Loucy (cell line): ENCODE measurements around the gene ZNF384.

Source experiments
- H2AFZ ChIP-seq: fragments of 200-600 bp; sonication (generic); 2 replicates; pipeline ENCODE4 v1.6.0; 2016; ENCODE audit warnings: antibody characterized with exemption, mild to moderate bottlenecking, low read length, moderate library complexity
- H3F3A ChIP-seq: fragments of 200-600 bp; 2 replicates; pipeline ENCODE4 v1.6.0; 2016; ENCODE audit warnings: antibody characterized with exemption, low read depth, mild to moderate bottlenecking
- H3K27me3 ChIP-seq: fragments of 200-600 bp; sonication (generic); 2 replicates; pipeline ENCODE4 v1.6.1; 2014; ENCODE audit warnings: low read length, mild to moderate bottlenecking; ENCODE audit not compliant: insufficient read depth, poor library complexity, severe bottlenecking
- H3K36me3 ChIP-seq: fragments of 200-600 bp; sonication (generic); 2 replicates; pipeline ENCODE4 v1.6.1; 2016; ENCODE audit warnings: low read length; ENCODE audit not compliant: insufficient read depth
- H3K4me1 ChIP-seq: fragments of 200-600 bp; sonication (generic); 2 replicates; pipeline ENCODE4 v1.5.1; 2014; ENCODE audit warnings: low read length, mild to moderate bottlenecking; ENCODE audit not compliant: insufficient read depth, poor library complexity, severe bottlenecking
- H3K4me2 ChIP-seq: fragments of 200-600 bp; sonication (generic); 2 replicates; pipeline ENCODE4 v1.6.0; 2014; ENCODE audit warnings: antibody characterized with exemption, low read length, low read depth, mild to moderate bottlenecking; ENCODE audit not compliant: poor library complexity, severe bottlenecking
- H3K4me3 ChIP-seq: fragments of 200-600 bp; sonication (generic); 2 replicates; pipeline ENCODE4 v1.5.1; 2014; ENCODE audit warnings: low read length, mild to moderate bottlenecking, mixed read lengths; ENCODE audit not compliant: poor library complexity, severe bottlenecking
- H3K79me2 ChIP-seq: fragments of 200-600 bp; sonication (generic); 2 replicates; pipeline ENCODE4 v1.6.1; 2014; ENCODE audit warnings: low read length; ENCODE audit not compliant: insufficient read depth
- H3K9ac ChIP-seq: fragments of 200-600 bp; sonication (generic); 2 replicates; pipeline ENCODE4 v1.6.0; 2014; ENCODE audit warnings: mild to moderate bottlenecking, low read depth, low read length, moderate library complexity; ENCODE audit not compliant: poor library complexity, severe bottlenecking
- H3K9me2 ChIP-seq: fragments of 200-600 bp; sonication (generic); replicated peaks from 2 replicates; pipeline ENCODE4 v1.6.1; 2016; ENCODE audit warnings: low read depth, low read length, mixed read lengths
- H3K9me3 ChIP-seq: fragments of 200-600 bp; sonication (generic); 2 replicates; pipeline ENCODE4 v1.6.1; 2014; ENCODE audit warnings: mild to moderate bottlenecking, antibody characterized with exemption, low read length, low read depth; ENCODE audit not compliant: insufficient read depth
- H4K20me1 ChIP-seq: fragments of 200-600 bp; sonication (generic); 2 replicates; pipeline ENCODE4 v1.6.0; 2014; ENCODE audit warnings: antibody characterized with exemption, low read length, mild to moderate bottlenecking; ENCODE audit not compliant: insufficient read depth, poor library complexity, severe bottlenecking
- CTCF ChIP-seq: fragments of 200-600 bp; sonication (generic); conservative IDR thresholded peaks from 2 replicates; pipeline ENCODE4 v1.5.1; 2014; ENCODE audit warnings: mild to moderate bottlenecking, antibody characterized with exemption, low read length
- EZH2phosphoT487 ChIP-seq: fragments of 200-600 bp; IDR thresholded peaks from 2 replicates; pipeline ENCODE4 v1.6.1; 2018; ENCODE audit warnings: antibody characterized with exemption, mild to moderate bottlenecking, moderate library complexity, borderline replicate concordance

Gene ZNF384

GRCh38 chr12:6695313-6696045 lies 6.3 kb upstream of the ZNF384 start:
- no peaks in the 10 kb centered on the region for H3K9me2 ChIP-seq
- H3K4me1 ChIP-seq = peaks cover 18% of the 10 kb centered on the region
- no peaks in the 10 kb centered on the region for H4K20me1 ChIP-seq
- TF ChIP-seq EZH2phosphoT487 (no peak), CTCF (peak; percentile 15; the same call in 1 of the 2 replicates)
- H3K27me3 ChIP-seq = no peaks in the 10 kb centered on the region
- H3K4me3 ChIP-seq = no peak overlapping the region
- peaks cover 1% of the 10 kb centered on the region for H3K79me2 ChIP-seq
- H3K9me3 ChIP-seq = no peaks in the 10 kb centered on the region
- H3K4me2 ChIP-seq = peak overlapping the region; percentile 34
- no peaks in the 10 kb centered on the region for H3K36me3 ChIP-seq
- 0 out of 2 replicates have a peak, but pooled peaks cover 3% of the 10 kb centered on the region for H3F3A ChIP-seq
- H2AFZ ChIP-seq = no peak overlapping the region
- H3K9ac ChIP-seq = peak overlapping the region; percentile 50

DNA sequence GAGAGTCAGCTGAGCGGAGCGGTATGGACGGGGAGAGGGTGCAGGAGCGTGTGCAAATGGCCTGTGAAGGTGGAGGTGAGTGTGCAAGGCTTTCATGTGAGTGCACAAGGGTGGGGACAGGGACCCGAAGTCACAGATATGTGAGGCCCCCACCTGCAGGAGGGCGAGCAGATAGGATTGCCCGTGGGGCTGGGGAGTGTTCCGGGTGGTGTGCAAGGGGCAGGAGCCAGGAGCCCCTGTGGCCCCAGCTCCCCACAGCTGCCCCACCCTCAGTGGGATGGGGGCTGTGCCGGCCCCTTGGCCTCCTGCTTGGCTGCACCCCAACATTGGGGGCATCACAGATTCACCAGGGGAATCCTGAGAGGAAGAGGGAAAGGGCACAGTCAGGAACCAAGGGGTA lies 5.5 kb upstream of the ZNF384 start:
- peaks cover 9% of the 10 kb centered on the region for H3K79me2 ChIP-seq
- H3K4me3 ChIP-seq = no peak overlapping the region
- H2AFZ ChIP-seq = no peak overlapping the region
- H3F3A ChIP-seq = 0 out of 2 replicates have a peak, but pooled peaks cover 3% of the 10 kb centered on the region
- H3K27me3 ChIP-seq = no peaks in the 10 kb centered on the region
- H3K4me2 ChIP-seq = no peak overlapping the region
- TF ChIP-seq CTCF (no peak), EZH2phosphoT487 (no peak)
- H3K9me3 ChIP-seq = no peaks in the 10 kb centered on the region
- H4K20me1 ChIP-seq = no peaks in the 10 kb centered on the region
- H3K36me3 ChIP-seq = no peaks in the 10 kb centered on the region
- H3K9ac ChIP-seq = peak overlapping the region; percentile 50
- peaks cover 24% of the 10 kb centered on the region for H3K4me1 ChIP-seq
- no peaks in the 10 kb centered on the region for H3K9me2 ChIP-seq

DNA sequence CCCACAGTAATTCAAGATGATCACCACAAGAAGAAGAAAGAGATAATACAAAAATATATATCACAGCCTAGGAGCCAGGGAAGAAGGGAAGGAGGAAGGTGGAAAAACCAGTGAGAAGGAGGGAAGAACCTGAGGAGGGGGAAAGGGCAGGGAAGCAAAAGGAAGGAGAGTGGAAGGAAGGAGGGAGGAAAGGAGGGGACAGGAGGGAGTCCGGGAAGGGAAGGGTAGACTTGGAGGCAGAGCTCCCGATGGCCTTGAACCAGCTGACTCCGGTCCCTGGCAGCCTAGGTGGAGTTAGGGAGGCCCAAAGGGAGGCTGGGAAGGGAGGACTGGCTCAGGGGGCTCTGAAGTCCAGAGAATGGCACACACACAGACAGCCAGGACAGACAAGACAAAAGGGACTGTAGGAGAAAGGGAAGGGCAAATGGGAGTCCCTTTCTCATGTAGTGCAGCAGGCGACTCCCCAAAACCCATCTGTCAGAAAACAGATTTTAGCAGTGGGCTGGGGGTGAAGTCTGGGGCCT lies 4.7 kb upstream of the ZNF384 start:
- Histone ChIP-seq H3K9ac (peak overlapping the region; percentile 7), H2AFZ (no peak overlapping the region), H3F3A (0 out of 2 replicates have a peak, but pooled peaks cover 3% of the 10 kb centered on the region), H3K9me3 (no peaks in the 10 kb centered on the region), H3K4me3 (no peak overlapping the region), H3K79me2 (peaks cover 10% of the 10 kb centered on the region), H3K36me3 (no peaks in the 10 kb centered on the region), H3K27me3 (no peaks in the 10 kb centered on the region), H3K9me2 (no peaks in the 10 kb centered on the region), H4K20me1 (no peaks in the 10 kb centered on the region), H3K4me2 (no peak overlapping the region), H3K4me1 (peaks cover 24% of the 10 kb centered on the region)
- TF ChIP-seq EZH2phosphoT487 = no peak
- TF ChIP-seq CTCF = no peak
